Measurements from ENCODE around the gene TSPAN6. TPM values are rescaled to one million over a fixed set of nuclear protein-coding genes. Genes with fewer than 3 reads are reported as not detected.

Gene TSPAN6
- total RNA-seq = 19.8 and 23.4 TPM in 2 replicates

DNA sequence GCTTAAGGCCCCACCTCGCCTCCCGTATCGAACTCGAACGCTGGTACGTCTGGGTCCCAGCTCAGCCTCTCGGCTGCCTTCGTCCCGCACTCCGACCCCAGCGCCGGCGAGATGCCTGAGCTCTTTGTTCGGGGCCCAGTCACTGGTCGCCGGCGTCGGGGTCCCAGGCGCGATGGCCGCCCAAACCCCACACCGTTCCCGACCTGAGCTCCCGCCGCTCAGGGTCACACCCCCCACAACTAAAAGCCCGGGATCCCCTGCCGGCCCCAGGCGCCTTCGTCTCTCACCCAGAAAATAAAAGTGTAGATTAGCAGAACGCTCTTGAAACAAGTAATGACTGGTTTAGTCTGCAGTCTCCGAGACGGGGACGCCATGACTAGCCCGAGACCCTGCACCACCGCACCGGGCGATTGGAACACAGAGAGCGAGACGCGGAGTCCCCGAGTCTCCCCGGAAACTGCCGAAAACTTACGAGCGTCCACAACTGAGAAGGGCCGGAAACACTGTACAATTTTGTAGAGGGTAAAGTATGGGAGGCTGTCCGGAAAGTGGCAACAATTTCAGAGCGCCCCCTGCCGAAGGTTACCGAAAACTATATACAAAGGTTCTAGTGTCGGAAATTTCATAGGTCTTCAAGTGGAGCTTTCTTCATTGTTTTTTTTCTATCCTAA is at the start of gene TSPAN6:
Gene TSPAN6 (minus strand): TSS at position 486 of the 671 bp plus-strand sequence. CDS start 112 bp downstream, at position 374.

DNA sequence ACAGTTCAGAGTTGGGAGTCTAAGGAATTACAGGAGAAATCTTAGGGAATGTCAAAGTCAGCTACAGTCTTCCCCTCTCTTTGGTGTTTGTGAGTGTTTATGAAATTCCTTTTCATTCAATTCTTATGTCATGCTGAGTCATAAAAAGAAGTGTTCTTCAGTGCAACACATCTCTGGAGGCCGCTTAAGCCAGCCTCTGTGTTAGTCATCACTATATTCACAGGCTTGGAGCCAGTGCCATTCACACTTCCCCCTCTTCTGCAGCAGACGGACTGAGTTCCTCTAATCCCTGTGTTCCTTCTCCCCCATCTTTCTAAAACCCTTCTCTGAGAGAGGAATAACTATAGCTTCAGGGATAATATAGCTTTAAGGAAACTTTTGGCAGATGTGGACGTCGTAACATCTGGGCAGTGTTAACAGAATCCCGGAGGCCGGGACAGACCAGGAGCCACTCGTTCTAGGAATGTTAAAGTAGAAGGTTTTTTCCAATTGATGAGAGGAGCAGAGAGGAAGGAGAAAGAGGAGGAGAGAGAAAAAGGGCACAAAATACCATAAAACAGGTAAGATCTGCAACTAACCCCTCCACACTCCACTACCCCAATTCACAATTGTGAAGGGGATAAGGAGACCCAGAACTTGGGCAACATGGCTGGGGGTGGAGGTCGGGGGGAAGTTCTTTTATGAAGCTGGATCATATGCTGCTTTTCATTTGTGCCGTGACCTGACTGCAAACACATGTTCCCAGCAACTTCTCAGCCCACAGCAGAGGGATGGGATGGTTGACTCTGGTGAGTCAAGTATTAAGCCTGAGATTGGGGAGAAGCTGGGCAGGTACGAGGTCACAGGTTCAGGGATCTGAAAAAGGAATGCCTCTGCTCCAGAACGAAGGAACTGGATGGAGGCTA is 7.6 kb upstream of the TSPAN6 start, which contains the start of gene SRPX2:
Gene SRPX2 (plus strand): TSS at position 244 of the 905 bp plus-strand sequence. CDS start 2,124 bp downstream, outside the sequence.

DNA sequence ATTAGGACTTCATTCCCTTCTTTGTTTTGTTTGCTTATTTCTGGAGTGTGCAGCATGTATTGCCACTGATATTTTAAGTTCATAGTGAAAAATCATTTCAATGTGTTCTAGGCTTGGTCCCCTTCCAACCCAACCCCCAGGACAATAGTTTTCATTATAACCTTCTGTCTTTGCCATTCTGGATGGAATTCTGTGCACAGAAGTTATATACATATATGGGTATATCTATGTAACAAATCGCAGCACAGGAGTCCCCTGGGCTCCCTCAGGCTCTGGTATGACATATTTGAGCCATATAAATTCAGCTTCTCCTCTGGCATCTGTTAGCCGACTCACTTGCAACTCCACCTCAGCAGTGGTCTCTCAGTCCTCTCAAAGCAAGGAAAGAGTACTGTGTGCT is 52.0 kb downstream of the TSPAN6 start, which contains the start of gene TNMD:
Gene TNMD (plus strand): TSS at position 326 of the 400 bp plus-strand sequence. CDS start 83 bp downstream, outside the sequence.

Other genes starting within 250 kb of the TSPAN6 start
- gene PCDH19, start 226.5 kb downstream of the TSPAN6 start, total RNA-seq = under 0.01 TPM in 1 of 2 replicates, not detected in the other
- gene TNMD, start 51.9 kb downstream of the TSPAN6 start, total RNA-seq = not detected in 2 replicates
- gene SRPX2, start 7.4 kb upstream of the TSPAN6 start, total RNA-seq = 61.3 and 65.2 TPM in 2 replicates
- 6.1 and 7.1 TPM in 2 replicates for gene SYTL4, start 95.3 kb upstream of the TSPAN6 start, total RNA-seq
- gene CSTF2, start 183.6 kb upstream of the TSPAN6 start, total RNA-seq = 23.9 and 33.2 TPM in 2 replicates
- gene NOX1, start 237.6 kb upstream of the TSPAN6 start, total RNA-seq = not detected in 2 replicates

Measured in myometrial cell (primary cell).